ENCODE data around the gene ERH.
"Not testable (repeated sequence)": the region's sequence is repeated elsewhere in the genome, so short reads cannot be mapped to it uniquely, and the experiment has no call there.

ERH gene

DNA sequence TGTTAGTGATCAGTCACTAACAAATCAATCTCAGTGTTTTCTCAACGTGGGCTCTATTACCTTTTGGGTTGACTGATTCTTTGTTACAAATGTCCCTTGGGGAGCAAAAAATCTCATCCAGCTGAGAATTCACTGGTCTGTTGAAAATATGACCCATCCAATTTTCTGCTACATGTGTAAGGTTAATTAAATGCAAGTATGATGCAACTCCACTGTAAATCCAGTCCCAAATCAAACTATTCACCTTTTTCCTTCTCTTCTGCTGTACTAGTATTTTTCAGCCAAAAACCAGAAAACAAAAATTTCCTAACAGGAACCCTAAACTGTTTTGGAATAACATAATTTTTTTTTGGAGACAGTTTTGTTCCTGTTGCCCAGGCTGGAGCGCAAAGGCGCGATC is 2.2 kb downstream of the ERH start:
- DNase-seq (ENCODE audit: low read depth, low spot score): no peak

DNA sequence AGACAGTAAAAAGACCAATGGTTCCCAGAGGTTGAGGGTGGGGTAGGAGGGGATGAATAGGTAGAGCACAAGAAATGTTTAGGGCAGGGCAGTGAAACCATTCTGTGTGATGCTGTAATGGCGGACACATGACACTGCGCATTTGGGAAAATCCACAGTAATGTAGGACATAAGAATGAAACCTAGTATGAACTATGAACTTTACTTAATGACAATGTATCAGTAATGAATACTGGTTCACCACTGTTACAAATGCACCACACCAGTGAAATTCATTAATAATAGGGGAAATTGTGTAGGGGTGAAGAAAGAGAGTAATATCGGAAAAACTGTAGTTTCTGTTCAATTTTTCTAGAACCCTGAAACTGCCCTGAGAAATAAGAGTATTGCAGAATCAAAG is 5.6 kb downstream of the ERH start:
- no peak for DNase-seq (ENCODE audit: low read depth, low spot score)

DNA sequence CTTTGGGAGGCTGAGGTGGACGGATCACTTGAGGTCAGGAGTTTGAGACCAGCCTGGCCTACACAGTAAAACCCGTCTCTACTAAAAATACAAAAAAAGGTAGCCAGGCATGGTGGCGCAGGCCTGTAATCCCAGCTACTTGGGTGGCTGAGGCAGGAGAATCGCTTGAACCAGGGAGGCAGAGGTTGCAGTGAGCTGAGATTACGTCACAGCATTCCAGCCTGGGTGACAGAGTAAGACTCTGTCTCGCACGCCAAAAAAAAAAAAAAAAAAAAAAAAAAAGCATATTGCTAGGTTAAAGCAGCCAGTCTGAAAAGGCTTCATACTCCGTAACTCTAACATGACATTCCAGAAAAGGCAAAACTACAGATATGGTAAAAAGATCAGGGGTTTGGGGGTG is 6.7 kb downstream of the ERH start:
- not testable (repeated sequence) for DNase-seq (ENCODE audit: low read depth, low spot score)

DNA sequence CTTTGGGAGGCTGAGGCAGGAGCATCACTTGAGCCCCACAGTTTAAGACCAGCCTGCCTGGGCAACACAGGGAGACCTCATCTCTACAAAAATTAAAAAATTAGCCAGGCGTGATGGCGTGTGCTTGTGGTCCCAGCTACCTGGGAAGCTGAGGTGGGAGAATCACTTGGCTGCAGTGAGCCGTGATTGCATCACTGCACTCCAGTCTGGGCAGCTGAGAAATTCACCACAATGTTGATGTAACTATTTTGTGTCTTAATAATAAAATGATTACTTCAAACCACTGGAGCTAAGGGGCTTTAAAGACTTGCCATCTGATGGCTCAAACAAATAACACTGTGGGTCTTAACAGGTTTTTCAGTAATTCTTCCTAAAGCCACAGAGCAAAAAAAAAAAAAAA is 10.8 kb downstream of the ERH start:
- DNase-seq (ENCODE audit: low read depth, low spot score): no peak

DNA sequence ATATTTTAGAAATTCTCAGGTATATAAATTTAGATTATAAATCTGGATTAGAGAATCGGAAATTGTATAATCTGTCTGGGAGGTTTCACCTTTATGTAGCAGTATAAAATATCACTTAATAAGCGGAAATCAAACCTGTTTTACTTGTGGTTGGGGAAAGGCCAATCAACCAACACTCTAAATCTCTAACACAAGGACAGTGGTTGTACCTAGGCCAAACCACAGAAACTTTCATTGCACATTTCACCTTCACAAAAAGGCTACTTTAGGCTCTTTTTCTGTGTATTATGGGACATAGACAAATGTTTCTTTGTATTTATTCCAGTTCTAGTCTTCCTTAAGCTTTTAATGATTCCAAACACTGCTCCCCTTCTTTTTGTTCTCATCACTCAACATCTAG is 19.8 kb downstream of the ERH start:
- DNase-seq (ENCODE audit: low read depth, low spot score): no peak

DNA sequence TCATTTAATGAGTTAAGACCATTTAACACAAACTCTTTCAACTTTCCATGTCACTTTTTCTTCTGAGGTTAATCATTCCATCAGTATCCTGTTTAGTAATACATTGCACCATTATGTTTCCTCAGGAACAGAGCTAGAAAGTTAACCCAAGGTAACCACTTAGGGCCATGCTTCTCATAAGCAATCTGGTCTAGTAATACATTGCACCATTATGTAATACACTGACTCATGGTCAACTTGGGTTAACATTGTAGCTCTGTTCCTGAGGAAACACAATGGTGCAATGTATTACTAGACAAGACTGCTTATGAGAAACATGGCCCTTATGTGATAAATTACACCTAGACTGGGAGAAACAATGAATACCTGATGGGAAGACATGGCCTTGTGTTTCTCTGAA is 21.7 kb downstream of the ERH start:
- no peak for DNase-seq (ENCODE audit: low read depth, low spot score)

DNA sequence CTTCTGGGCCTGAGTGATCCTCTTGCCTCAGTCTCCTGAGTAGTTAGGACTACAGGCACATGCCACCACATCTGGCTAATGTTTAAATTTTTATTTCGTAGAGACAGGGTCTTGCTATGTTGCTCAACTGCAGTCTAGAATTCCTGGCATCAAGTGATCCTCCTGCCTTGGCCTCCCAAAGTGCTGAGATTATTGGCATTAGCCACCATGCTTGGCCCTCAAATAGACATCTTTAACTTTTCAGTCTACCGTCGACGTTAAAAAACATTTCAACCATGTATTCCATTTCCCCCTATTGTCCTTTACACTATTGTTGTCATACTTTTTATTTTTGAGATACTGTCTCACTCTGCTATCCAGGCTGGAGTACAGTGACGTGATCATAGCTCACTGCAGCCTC is 22.4 kb downstream of the ERH start:
- DNase-seq (ENCODE audit: low read depth, low spot score): no peak

DNA sequence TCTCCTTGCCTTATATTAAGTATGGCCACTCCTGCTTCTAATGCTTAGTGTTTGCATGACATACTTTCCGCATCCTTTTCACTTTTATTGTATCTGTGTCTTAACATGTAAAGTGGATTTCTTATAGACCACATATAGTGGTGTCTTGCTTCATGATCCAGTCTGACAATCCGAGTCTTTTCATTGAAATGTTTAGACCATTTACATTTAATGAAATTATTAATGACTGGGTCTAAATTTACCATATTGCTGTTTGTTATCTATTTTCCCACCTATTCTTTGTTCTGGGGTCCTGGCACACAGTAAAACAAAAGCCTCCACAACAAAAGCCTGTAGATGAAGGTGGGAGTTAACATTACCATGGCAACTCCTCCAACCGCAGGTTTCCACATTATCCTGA is 22.9 kb downstream of the ERH start:
- no peak for DNase-seq (ENCODE audit: low read depth, low spot score)

DNA sequence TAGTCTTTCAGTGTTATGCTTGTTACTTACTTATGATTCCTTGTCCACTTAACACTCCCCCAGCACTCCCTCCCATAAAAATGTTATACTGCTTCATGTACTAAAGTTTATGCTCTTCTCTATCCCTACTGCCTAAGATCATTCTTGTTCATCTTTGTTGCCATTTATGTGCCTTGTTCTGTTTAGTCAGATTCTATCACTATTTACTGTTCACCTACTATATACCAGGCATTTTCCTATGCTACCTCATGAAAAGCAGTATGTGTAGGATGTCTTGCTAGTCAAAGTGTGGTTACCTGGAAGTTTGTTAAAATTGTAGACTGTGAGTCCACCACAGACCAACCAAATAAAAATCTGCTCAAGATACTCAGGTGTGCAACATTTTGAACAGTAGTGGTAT is 23.9 kb downstream of the ERH start:
- no peak for DNase-seq (ENCODE audit: low read depth, low spot score)

DNA sequence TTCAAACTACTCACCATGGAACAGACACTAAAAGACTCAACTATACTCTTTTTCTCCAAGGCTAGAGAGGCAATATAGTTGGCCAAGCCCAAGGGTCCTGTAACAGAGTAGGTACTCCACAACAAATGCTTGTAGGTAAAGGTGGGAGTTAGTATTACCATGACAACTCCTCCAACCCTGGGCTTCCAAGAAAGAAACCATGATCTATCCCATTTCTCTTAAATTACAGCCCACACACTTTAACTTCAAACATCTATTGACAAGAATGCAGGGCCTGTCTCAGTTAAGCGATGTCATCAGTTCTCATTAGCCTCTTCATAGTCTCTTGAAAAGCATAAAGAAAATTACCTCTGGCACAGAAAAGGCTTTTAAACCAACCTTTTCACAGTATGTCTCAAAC is 25.0 kb downstream of the ERH start:
- no peak for DNase-seq (ENCODE audit: low read depth, low spot score)

DNA sequence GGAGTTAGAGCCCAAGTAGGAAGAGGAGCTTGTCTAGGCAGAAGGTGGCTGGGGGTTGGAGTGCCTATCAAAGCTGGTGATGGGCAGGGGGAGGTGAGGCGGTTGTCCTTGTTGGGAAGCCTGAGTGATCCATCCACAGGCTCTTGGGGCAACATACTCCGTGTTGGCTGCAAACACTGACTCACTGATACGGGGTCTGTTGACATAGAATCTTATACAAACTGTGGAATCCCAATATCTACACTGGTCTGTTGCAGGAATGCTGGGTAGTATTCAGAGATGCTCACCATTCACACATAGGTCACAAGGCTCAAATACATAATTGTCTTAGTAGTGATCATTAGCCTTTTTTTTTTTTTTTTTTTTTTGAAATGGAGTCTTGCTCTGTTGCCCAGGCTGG is 26.0 kb downstream of the ERH start:
- no peak for DNase-seq (ENCODE audit: low read depth, low spot score)

DNA sequence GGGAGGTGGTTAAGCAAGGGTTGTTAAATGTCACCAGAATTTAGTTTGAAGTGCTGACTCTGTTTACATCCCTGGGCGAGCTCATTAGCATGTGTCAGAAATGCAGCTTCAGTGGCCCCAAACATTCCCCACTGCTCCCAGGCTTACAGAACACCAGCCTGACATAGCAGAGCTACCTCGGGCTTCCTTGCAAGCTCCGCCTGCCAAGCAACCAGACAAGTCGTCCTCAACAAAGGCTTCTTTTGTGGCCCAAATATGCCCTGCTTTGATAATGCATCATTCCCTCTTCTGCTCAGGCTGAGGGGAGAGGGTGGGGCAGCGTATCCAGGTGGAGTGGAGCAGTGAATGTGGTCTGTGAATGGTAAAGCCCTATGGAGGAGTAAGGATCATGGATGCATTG is 28.0 kb downstream of the ERH start:
- DNase-seq (ENCODE audit: low read depth, low spot score): no peak

DNA sequence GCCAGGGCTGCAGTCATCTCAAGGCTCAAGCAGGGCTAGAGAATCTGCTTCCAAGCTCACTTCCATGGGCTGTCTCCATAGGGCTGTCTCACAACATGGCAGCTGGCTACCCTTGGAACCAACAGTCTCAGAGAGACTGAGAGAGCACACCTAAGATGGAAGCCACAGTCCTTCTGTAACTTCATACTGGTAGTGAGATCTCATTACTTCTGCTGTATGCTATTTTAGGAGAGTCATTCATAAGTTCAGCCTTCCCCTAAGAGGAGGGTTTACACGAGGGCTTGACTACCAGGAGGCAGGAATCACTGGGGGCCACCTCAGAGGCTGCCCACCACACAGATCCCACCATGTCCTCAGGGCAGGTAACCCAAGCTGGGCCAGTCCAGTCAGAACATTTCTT is 29.7 kb downstream of the ERH start:
- DNase-seq (ENCODE audit: low read depth, low spot score): no peak

DNA sequence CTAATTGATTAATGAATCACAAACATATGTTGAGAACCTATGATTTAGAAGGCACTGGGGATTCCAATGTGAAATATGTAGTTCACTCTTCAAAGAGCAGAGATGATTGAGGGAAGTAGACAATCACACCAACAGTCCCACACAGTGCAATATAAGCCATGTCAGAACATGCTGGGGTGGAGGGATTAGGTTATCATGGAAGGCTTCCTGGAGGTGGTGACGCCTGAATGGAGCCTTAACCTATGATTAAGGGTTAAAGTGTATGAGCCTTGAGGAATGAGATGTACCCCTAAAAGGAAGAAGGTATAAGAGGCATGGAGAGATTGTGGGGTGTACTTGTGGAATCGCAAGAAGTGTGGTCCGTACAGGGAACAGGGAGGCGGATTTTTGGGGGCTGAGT is 31.3 kb downstream of the ERH start:
- no peak for DNase-seq (ENCODE audit: low read depth, low spot score)

DNA sequence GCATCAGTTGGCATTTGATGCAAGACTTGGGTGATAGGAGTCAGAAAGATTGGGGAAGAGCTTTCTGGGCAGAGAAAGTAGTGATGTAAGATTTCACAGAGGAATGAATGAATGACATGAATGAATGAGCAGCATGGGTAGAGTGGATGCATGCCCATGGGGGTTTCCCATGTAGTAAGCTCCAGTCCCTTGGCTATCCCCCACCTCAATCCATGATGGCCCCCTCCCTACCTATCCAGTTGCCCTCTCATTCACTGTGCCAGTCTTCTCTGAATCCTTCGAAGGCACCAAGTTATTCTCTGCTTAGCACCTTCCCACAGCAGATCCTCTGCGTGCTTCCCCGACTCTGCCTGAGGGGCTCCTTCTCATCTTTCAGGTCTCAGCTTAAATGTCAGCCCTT is 32.0 kb downstream of the ERH start:
- DNase-seq (ENCODE audit: low read depth, low spot score): no peak

DNA sequence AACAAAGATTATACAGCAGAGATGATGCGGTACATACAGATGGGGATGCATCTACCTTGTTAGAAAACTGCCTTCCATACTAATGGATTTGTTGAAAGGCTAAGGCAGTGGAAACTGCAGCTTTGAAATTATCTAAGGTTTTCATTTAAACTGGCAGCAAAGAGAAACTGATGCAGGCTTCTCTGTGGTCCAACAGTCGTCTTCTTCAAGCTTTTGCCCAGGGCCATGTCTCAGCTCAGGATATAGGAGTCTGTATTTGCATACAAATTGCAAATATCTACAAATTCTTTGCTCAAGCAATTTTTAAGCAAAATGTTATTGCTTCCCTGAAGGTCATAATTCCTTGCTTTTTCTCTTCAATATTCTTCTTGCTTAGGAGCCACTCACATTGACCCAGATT is 33.7 kb downstream of the ERH start:
- no peak for DNase-seq (ENCODE audit: low read depth, low spot score)

DNA sequence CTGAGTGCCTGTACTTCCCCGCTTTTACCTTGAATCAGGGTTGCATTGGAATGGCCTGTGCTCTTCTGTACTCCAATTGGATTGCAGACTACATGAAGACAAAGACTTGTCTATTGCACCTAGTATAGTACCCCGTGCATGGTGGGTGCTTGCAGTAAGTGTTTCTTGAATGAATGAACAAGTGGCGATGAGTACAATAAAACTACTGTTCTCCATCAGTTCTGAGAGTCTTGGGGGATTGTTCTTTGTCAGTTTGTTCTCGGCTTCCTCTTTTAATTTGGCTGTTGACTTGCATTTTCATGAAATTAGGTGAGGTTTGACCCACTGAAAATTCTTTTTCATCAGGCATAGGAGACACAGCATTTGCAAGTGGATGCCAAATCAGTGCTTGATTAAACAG is 34.1 kb downstream of the ERH start:
- DNase-seq (ENCODE audit: low read depth, low spot score): no peak

DNA sequence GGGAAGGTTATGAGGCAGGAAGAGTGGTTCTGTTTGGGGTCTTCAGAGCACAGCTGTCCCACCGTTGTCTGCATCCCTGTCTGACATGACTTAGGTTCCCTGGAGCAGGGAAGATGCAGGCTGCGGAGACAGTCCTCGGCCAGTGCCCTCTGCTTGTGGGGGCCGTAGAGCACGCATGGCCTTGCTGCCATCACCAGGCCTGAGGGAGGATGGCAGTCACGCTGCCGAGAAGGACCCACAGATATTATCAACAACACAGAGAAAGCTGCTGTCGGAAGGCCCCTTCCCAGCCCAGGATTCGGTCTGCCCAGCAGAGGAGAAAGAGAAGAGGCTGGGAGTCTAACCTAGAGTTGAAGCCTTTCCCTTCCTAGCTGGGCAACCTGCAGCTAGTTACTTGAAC is 35.0 kb downstream of the ERH start:
- DNase-seq (ENCODE audit: low read depth, low spot score): no peak

DNA sequence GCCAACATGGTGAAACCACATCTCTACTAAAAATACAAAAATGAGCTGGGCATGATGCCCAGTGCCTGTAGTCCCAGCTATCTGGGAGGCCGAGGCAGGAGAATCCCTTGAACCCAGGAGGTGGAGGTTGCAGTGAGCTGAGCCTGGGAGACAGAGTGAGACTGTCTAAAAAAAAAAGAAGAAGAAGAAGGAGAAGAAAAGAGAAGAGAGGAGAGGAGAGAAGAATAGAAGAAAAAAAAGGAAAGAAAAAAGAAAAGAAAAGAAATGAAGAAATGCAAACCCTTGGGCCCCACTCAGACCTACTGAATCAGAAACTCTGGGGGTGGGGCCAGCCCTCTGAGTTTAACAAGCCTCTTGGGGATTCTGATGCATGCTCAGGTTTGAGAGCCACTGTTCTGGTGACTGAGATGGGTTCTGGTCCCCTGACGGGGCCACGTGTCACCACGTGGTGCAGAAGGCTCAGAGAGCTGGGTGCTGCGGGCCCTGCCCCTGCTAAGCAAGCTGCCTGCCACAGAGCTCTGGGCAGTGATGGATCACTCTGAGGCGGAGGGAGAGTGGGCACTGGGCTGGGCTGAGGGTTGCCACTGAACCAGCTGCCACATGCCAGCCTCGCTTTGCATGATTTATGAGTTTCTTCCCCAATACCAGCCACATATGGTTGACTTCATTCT is 37.5 kb downstream of the ERH start:
- DNase-seq (ENCODE audit: low read depth, low spot score): no peak

DNA sequence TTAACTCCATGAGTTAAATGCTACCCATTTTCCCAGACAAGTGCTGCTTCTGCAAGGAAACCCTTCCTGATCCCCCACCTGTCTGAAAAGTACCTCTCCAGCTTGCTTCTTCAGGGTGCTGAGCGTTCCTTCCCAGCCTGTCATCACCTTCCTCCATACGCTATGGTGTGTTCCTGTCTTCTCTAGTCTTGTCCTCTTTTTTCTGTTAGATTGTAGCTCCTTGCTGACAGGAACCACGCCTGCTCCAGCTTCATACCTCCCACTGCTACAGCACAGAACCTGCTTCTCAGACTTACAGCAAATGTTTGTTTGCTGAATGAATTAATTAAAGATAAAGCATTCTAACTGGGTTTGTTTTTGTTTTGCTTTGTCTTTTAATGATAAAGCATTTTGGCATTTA is 39.1 kb downstream of the ERH start:
- DNase-seq (ENCODE audit: low read depth, low spot score): no peak

DNA sequence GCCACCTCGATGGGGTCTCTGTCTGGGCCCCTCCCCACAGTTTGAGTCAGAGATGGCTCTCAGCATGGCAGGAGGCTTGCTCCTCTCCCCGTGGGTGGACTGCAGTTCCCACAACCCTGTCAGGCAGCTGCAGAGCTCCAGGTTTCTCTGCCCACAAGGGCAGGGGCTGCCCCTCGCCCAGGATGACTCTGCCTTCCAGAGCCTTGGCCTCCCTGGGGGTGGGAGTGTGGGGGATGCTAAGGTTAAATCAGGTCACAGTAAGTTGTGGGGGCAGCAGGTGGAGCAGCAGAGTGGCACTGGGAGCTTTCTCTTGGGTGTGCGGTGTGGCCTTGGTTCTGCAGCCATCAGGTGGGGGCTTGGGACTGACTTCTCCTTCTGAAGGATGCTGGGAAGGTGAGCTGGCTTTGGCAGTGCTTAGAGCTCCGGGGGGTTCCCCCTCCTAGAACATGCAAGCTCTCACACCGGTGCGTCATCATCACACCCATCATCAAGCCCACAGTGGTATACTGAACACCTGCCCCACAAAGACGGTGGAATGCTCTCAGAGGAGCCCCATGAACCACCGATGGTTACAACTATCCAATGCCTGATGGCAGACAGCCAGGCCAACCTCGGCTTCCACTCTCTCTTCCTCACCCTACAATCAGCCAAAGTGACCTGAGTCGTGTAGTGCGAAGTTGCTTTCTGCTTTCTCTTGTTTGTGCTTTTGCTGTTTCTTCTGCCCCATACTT is 39.7 kb downstream of the ERH start:
- DNase-seq (ENCODE audit: low read depth, low spot score): no peak

DNA sequence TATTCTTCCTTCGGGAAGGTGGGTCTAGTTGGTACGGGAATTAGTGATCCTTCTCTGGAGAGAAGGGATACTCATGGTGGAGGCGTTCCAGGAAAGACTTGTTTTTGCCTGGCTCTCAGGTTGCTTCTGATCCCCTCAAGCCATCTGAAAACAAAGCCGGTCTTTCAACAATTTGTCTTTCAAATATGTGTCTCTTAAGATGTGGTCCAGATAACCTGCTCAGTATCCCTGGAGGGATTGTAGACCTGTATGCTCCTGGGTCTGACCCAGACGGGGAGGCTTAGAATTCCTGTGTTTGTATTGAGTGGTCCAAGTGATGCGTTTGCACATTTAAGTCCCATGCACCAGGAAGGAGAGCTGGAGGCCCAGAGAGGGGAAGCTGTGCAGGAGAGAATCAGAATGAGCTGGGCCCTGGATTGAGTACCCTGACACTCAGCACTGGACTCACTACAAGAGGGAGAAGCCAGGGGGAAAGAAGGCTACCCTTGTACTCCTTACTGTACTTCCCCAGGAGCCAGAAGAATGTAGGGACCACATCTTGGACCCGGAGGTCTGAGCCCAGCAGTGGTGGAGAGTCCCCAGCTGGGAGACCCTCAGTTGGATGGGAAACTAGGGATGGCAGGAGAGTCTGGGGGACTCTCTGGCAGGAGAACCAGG is 40.4 kb downstream of the ERH start:
- DNase-seq (ENCODE audit: low read depth, low spot score): no peak

DNA sequence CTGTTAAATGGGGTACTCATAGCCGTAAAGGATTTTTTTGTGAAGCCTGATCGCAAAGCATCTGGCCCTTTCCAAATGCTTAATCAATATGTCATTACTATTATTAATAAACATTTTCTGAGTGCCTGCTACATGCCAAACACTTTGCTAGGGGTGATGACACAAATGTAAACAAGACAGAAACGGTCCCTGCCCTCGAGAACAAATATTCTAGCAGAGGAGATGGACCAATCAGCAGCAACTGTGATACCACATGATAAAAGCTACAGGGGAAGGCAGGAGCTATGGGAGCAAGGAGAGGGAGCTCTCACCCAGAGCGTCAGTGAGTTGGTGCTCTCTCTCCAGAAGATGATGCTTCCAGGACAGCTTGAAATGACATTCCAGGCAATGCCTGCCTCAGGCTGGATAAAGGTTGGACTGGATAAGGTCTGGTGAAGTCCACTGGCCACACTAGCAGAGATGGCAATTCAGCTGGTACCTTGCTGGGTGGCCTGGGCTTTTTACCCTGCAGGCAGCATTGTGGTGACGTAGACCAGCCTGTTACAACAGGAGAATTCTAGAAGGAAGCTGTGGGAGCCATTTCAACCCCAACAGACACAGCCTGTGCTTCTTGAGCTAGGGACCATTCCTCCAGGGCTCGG is 41.1 kb downstream of the ERH start:
- no peak for DNase-seq (ENCODE audit: low read depth, low spot score)

Data from activated naive CD8-positive, alpha-beta T cell treated with anti-CD3 and anti-CD28 coated beads, Interleukin-2, amount 50 U/mL, for 16 hours (primary cell).